HG03139 (cell line): ENCODE measurements around the gene HS6ST3.

Source experiments
- ATAC-seq: cut with Tn5 transposase; IDR thresholded peaks from one replicate; pipeline ENCODE4 v1.9.1; 2021; ENCODE audit not compliant: unreplicated experiment

HS6ST3 gene

DNA sequence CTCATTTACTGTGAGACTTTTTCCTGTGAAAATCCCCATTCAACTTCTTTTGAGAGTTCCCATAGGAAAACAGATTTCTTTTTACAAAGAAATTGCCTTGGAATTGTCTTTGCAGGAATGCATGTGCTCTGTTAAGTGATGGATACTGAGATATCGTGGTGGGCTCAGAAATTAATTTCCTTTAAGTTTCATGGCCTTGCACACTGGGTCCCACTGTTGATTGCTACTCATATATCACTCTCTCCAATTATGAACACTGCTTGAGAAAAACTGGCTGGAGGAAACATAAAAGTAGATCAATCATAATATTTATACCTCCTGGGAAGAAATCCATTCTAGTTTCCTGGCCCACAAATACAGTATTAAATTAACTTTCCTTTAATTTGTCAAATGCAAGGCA lies 773.1 kb downstream of the HS6ST3 start:
- no peak for ATAC-seq

DNA sequence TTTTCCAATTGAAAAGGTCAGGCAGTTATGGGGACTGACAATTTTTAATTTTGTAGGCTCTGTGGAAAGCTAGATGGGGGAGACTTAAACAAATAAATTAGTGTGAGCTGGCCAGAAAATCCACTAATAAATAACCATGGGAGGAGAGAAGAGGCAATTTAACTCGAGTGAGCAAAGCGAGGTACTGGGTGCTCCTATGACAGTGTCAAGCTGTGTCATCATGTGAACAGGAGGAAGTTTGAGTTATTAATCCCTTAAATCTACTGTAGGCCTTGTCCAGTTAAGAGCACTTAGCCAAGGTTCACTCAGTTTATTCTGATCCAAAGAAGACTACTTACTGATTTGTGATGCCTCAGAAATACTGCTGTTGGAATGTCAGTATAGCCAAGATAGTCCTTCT lies 781.6 kb downstream of the HS6ST3 start:
- no peak for ATAC-seq

GRCh38 chr13:96880419-96880818 lies 790.5 kb downstream of the HS6ST3 start:
- ATAC-seq = no peak
